ENCODE results near the gene PDIA2.

DNA sequence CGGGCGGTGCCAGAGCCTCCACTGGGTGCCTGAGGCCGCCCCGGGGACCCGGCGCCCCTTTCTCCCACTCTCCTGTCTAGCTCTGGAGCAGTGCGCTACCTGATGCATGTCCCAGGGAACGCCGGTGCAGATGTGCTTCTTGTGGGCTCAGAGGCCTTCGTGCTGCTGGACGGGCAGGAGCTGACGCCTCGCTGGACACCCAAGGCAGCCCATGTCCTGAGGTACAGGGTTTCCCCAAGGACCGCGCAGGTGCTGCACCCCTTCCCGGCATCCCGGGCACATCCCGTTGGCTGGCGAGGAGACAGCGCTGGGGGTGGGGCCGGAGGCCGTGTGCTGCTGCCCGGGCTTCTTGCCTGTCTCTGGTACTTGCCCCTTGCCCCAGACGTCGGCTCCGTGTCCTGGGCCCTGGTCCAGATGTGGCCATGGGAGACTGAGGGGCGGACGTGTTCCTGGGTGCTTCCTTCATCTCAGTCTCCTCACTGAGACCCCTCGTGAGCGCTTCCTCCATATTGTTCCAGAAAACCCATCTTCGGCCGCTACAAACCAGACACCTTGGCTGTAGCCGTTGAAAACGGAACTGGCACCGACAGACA is 19.7 kb upstream of the PDIA2 start:
- TF ChIP-seq TAF1 (IDR thresholded peaks at IDR 0.05; ENCODE audit: borderline replicate concordance, low read depth, low read length) (no peak), POLR2AphosphoS5 (IDR thresholded peaks at IDR 0.05; ENCODE audit: low read depth, low read length) (no peak), POLR2A (IDR thresholded peaks at IDR 0.05; ENCODE audit: low read depth, low read length) (no peak)
